ENCODE data around the gene KIF1C.

Gene KIF1C

DNA sequence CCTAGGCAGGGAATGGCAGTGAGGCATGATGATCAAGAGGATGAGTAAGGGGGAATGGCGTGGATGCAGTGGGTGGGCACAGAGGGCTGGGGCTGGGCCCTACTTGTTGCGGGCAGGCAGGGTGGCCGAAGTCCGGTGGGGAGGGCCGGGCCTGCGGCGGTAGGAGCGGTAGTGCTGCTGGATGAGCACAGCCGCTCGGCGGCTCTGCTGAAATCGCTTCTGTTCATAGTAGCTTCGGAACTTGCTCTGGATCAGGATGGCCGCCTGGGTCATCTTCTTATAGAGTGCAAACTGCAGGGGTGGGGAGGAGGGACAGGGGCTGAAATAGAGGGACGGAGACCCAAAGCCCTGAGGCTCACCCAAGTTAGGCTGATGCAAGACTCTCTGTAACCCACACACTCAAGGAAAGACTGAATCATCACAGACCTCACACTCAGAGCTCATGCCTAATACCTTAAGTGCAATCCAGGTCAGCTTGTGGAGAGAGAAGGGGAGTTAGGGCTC, 28.7 kb upstream of the KIF1C start:
- peak; percentile 88 for DNase-seq (ENCODE audit: low spot score)

DNA sequence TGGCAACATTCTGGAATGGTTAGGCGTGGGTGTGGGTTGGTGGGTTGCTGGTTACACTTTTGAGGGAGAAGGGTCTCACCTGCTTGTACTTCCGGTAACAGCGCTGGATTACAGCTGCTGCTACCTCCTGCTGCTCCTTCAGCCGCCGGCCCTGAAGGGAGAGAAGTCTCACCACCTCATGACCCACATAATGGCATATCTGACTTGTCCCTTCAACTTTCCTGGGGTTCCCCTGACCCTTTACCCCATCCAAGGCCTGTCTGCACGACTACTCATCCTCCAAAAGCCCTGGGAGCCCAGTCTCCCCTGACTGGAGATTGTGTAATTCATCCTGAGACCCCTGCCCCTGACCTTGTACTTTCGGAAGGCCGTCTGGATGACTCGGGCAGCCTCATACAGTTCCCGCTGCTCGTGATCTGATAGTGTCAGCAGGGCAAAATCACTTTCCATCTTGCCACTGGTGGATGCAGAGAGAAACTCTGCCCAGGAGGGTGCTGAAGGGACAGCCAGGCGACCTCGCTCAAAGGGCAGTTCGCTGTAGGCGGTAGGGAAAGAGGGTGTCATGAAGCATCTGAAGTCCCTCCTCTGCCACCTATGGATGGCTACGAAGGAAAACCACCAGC, 28.1 kb upstream of the KIF1C start:
- DNase-seq (ENCODE audit: low spot score), result peak; percentile 26

GRCh38 chr17:4970273-4970672, 27.5 kb upstream of the KIF1C start:
- no peak for DNase-seq (ENCODE audit: low spot score)

DNA sequence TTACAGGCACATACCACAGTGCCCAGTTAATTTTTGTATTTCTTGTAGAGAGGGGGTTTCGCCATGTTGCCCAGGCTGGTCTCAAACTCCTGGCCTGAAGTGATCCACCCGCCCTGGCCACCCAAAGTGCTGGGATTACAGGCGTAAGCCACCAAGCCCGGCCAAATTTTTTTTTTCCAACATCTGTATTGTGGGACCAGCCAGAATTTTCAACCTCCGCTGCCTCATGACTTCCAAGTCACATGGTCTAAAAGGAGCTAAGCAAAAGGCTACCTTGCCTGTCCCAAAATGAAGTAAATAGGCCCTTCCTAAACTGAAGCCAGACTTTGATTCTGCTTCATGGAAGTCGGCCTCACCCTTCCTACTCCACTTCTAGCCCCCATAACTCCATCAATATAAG, 25.9 kb upstream of the KIF1C start:
- DNase-seq (ENCODE audit: low spot score), result no peak

GRCh38 chr17:4972322-4972721, 25.4 kb upstream of the KIF1C start:
- no peak for DNase-seq (ENCODE audit: low spot score)

GRCh38 chr17:4972752-4973151, 25.0 kb upstream of the KIF1C start:
- no peak for DNase-seq (ENCODE audit: low spot score)

GRCh38 chr17:4973256-4974114, 24.3 kb upstream of the KIF1C start:
- DNase-seq (ENCODE audit: low spot score), result no peak

DNA sequence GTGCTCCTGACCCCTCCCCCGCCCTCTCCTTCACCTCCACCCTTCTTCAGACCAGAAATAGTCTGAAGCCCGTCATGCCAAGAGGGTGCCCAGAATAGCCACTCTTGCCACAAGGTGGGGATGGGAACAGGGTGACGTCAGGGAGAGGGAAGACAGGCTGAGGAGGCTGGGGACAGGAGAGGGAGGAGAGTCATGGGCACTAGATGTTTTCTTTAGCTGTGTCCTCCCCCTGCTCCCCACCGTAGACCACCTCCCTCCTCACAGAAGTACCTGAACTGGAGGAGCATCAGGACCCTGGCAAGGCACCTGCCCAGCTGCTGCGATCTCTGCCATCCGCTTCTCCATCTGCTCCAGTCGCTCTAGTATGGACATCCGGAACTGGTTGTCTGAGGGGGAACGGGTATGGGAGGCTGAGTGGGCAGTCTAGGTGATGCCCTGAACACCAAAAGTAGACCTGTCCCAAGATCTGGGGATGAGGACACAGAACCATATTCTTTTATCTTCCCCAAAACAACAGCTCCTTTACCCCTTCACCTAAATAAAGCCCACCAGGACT, 23.6 kb upstream of the KIF1C start:
- DNase-seq (ENCODE audit: low spot score), result no peak

DNA sequence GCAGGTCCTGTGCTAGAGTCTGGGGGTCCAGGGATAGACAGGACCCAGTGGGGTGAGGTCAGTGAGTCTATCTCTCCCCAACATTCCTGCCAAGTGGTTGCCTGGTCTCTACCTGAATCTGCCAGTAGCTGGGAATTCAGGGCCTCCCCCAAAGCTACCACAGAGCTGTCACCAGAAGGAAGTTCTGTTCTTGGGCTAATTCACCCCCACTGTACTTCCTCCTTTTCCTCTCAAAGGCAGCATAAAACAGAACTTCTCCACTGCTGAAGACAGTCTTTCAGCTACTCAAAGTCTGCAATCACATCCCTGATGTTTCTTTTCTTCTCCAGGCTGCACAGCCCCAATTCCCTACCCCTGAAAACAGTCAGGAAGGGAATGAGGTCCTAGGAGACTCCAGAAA, 19.0 kb upstream of the KIF1C start:
- no peak for DNase-seq (ENCODE audit: low spot score)

GRCh38 chr17:4980644-4981216, 17.0 kb upstream of the KIF1C start:
- peak; percentile 45 for DNase-seq (ENCODE audit: low spot score)

DNA sequence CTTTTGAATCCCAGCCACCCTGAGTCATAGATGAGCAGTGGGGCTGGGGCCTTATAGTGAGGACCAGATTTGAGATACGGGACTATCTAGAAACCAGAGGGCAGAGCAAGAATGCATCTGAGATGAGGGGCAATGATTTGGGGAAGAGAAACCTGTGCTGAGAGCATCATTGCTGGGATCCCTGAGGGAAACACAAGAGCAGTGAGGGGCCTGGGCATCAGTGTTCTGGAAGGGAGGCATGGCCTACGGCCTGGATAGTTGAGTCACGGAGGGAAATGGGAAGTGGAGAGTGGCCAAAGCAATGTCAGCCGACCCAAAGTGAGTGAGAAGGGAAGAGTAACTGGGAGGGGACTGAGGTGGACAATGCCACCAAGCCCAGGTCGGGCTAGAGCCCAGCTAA, 15.4 kb upstream of the KIF1C start:
- no peak for DNase-seq (ENCODE audit: low spot score)

- DNase-seq (ENCODE audit: low spot score), result peak; percentile 21
These were observed 11.3 kb upstream of the KIF1C start for GRCh38 chr17:4986403-4986802.

DNA sequence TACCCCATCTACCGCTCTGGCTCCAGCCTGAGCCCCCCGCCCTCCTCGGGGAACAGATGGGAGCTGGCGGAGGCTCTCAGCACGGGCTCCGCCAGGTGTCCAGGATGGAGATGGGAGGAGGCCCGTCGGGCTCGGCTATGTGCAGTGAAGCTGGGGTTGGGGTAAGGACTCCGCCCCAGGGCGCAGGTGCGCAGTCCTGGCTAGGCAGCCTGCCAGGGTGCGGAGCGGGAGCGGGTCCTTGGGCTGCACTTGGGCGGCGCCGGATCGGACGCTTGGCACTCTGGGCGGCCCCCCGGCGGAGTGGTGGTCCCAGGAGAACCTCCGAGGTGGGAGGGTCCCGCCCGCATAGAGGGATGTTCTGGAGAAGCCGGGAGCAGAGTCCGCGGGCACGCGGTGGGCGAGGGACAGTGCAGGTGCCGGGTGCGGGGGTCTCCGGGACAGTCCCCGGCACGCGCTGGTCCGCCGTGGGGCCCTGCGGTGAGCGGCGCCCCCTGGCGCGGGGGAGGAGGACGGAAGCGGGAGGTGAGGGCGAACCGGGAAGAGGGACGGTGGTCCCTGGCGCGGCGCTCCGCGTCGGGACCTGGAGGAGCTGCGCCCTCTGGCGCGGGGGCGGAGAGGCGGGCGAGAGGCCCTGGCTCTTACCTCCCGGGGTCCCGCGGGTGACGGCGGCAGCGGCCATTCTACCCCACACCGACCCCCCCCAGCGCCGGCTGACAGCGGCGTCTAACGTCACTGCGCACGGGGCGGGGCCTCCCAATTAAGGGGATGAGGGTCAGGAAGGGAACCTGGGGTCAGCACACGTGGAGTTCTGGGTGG, 10.6 kb upstream of the KIF1C start, which contains the start of gene CAMTA2:
CAMTA2 (minus strand) TSS at position 725 of the 816 bp plus-strand sequence. CDS start 1,453 bp downstream, outside the sequence.
- DNase-seq (ENCODE audit: low spot score), result peak; percentile 74

- DNase-seq (ENCODE audit: low spot score), result no peak
These were observed 9.8 kb upstream of the KIF1C start for GRCh38 chr17:4987767-4988567.

GRCh38 chr17:4994081-4994595, 3.6 kb upstream of the KIF1C start:
- no peak for DNase-seq (ENCODE audit: low spot score)

DNA sequence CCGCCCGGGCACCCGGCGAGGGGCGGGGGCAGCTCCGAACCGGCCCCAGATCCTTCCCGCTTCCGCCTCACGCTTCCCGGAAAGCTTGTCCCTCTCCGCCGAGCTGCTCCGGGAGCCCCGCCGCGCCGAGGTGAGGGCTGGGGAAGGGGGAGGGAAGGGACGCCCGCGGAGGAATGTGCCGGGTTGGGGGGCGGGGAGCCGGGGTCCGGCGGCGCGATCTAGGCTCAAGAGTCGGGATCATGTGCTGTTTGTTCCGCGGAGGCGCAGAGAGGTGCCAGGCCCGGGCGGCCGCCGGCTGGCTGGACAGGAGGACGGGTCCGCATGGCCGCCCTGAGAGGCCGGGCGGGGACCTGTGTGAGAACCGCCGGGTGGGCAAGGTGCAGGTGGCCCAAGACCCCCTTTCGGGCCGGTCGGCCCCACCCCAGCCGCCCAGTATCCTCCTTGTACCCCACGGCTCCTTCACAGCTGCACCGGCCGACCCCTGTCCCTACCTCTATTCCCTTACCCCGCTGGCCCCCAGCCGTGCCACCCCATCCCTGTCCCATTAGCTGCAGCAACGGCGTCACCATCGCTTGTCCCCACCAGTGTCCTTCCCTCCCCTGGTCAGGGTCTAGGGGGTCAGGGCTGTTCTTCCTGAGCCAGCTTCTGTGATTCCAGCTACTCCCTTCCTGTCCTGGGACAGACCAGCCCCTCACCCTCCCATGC, 429 bp downstream of the KIF1C start:
- no peak for DNase-seq (ENCODE audit: low spot score)

DNA sequence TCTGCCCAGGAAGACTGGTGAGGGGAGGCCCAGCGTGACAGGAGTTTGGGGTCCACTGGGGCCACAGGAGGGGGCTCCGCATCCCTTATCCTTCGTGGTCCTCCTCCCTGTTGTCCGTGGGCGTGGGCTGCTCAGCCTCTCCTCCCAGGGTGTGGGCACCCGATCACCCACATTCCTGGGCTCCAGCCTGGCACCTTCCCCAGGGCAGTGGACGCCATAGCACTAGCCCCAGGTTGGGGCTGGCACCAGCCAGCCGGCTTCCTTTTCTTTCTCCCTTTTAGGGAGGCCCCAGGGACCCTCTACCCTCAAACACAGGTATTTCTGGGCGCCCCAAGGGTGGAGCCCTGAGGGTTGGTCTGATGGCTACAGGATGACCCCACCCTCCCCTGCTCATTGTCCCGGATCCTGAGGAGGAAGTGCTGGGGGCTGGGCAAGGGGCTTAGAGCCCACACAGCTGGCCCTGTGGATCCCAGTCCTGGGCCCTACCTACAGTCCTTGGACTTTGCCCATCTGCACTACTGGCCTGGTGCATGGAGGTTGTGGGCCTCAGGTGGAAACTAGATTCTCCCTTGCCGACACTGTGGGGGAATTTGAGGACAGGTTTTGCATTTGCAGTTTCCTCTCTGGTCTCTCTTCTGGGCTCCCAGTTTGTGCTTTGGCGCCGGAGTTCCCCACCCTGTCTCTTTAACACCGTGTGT, 1.1 kb downstream of the KIF1C start:
- no peak for DNase-seq (ENCODE audit: low spot score)

DNA sequence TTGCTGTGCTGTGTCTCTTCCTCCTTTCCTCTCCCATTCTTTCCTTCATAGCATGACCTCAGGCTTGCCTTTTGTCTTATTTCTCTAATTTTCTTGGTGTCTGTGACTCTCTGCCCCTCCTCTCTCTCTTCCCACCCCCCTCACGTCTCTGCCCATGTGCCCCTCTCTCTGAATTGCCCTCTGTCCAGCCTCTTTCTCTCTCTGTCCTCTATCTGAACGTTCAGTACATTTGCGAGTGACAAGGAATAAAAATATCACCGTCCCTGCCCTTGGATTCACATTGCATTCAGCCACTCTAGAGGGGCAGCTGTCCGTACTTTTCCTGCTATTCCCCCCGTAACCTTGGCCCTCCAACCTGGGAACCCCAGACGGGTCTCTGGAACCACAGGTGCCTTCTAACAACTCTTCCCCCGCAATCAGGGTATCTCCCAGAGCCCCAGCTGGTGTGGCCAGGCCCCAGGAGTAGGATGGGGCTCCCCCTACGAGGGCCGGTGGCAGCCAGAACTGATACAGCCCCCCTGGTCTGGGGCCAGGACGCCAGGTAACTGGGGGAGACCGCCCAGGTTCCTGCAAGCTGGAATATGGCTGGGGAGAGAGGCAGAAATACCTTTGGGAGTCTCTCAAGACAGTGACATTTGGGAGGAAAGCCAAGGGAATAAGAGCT, 1.8 kb downstream of the KIF1C start:
- no peak for DNase-seq (ENCODE audit: low spot score)

DNA sequence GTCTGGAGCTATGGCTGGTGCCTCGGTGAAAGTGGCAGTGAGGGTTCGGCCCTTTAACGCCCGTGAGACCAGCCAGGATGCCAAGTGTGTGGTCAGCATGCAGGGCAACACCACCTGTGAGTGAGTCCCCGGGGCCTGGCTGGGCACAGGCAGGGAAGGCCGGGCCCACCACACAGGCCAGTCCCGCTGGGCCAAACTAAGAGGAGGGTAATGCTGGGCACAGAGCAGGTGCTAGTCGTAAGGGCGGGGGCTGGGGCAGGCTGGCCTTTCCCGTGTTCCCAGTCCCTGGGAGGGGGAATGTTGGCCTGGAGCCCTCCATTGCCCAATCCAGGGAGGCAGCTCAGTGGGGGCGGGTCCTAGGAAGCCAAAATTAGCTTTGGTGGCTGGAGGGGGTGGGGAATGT, 2.5 kb downstream of the KIF1C start:
- no peak for DNase-seq (ENCODE audit: low spot score)
